Neuronal stem cell (in vitro differentiated cells): ENCODE data around the gene REG4.

Experiments
- DNase-seq: peaks from one replicate; pipeline ENCODE4 v3.0.0-alpha.2; 2013; ENCODE audit warnings: low spot score
- H2AFZ ChIP-seq: one replicate; pipeline ENCODE4 v1.6.1; 2013; ENCODE audit warnings: mild to moderate bottlenecking, low read length, inconsistent platforms
- H2AK5ac ChIP-seq: 2 replicates; pipeline ENCODE4 v1.6.1; 2013; ENCODE audit warnings: low read depth, mild to moderate bottlenecking, inconsistent platforms, low read length, moderate library complexity, mixed read lengths
- H2BK120ac ChIP-seq: 2 replicates; pipeline ENCODE4 v1.6.1; 2013; ENCODE audit warnings: low read depth, mild to moderate bottlenecking, inconsistent platforms, low read length, moderate library complexity, mixed read lengths
- H2BK12ac ChIP-seq: one replicate; pipeline ENCODE4 v1.6.1; 2013; ENCODE audit warnings: low read length, inconsistent platforms
- H2BK15ac ChIP-seq: 2 replicates; pipeline ENCODE4 v1.6.1; 2013; ENCODE audit warnings: mild to moderate bottlenecking, low read length, inconsistent platforms, mixed read lengths
- H2BK5ac ChIP-seq: one replicate; pipeline ENCODE4 v1.6.1; 2013; ENCODE audit warnings: inconsistent platforms, mild to moderate bottlenecking, low read length, moderate library complexity
- H3K14ac ChIP-seq: one replicate; pipeline ENCODE4 v1.6.1; 2013; ENCODE audit warnings: low read length, inconsistent platforms
- H3K18ac ChIP-seq: 2 replicates; pipeline ENCODE4 v1.6.1; 2013; ENCODE audit warnings: low read length, inconsistent platforms
- H3K23ac ChIP-seq: 2 replicates; pipeline ENCODE4 v1.6.1; 2013; ENCODE audit warnings: low read depth, mild to moderate bottlenecking, mixed read lengths, low read length, inconsistent platforms; ENCODE audit not compliant: poor library complexity
- H3K27ac ChIP-seq: replicated peaks from 3 replicates; pipeline ENCODE4 v1.5.1; 2013; ENCODE audit warnings: low read length, inconsistent platforms
- H3K27me3 ChIP-seq, 3 experiments: 2 replicates each; pipeline ENCODE4 v1.6.1; 2013; ENCODE audit warnings: low read length in 3 of 3, mild to moderate bottlenecking in 2 of 3, inconsistent platforms in 1 of 3, low read depth in 1 of 3, mixed read lengths in 1 of 3, moderate library complexity in 1 of 3; ENCODE audit not compliant: control insufficient read depth in 3 of 3, insufficient read depth in 3 of 3
- H3K36me3 ChIP-seq, 2 donors: replicated peaks in 1 of 2; 2 replicates each; pipeline ENCODE4 v1.6.1; 2013; ENCODE audit warnings: low read length in 2 of 2; ENCODE audit not compliant: control insufficient read depth in 2 of 2, insufficient read depth in 2 of 2
- H3K4ac ChIP-seq: 2 replicates; pipeline ENCODE4 v1.6.1; 2013; ENCODE audit warnings: inconsistent platforms, mild to moderate bottlenecking, low read length, moderate library complexity
- H3K4me1 ChIP-seq, 2 donors: 1 replicate in 1 of 2; 2 replicates in 1 of 2; pipeline ENCODE4 v1.6.1; 2013; ENCODE audit warnings: low read length in 2 of 2, low read depth in 1 of 2; ENCODE audit not compliant: control insufficient read depth in 2 of 2, insufficient read depth in 1 of 2
- H3K4me2 ChIP-seq: one replicate; pipeline ENCODE4 v1.6.1; 2013; ENCODE audit warnings: mild to moderate bottlenecking, low read length, inconsistent platforms; ENCODE audit not compliant: insufficient read depth, poor library complexity, severe bottlenecking
- H3K4me3 ChIP-seq, 2 donors: 2 replicates each; pipeline ENCODE4 v1.5.1; 2013; ENCODE audit warnings: low read length in 2 of 2, mild to moderate bottlenecking in 2 of 2, inconsistent platforms in 1 of 2, moderate library complexity in 1 of 2
- H3K79me1 ChIP-seq: one replicate; pipeline ENCODE4 v1.6.1; 2013; ENCODE audit warnings: low read depth, mild to moderate bottlenecking, inconsistent platforms, low read length, moderate library complexity
- H3K9ac ChIP-seq: one replicate; pipeline ENCODE4 v1.6.1; 2013; ENCODE audit warnings: mild to moderate bottlenecking, low read depth, low read length, inconsistent platforms; ENCODE audit not compliant: poor library complexity
- H3K9me3 ChIP-seq, 2 donors: replicated peaks in 1 of 2; 2 replicates each; pipeline versions ENCODE3 to v1.6.1; 2013; ENCODE audit warnings: low read length in 2 of 2, mild to moderate bottlenecking in 2 of 2, inconsistent platforms in 1 of 2, low read depth in 1 of 2, mixed read lengths in 1 of 2, moderate library complexity in 1 of 2; ENCODE audit not compliant: control insufficient read depth in 2 of 2, insufficient read depth in 1 of 2
- H4K8ac ChIP-seq: one replicate; pipeline ENCODE4 v1.6.1; 2013; ENCODE audit warnings: low read depth, mild to moderate bottlenecking, inconsistent platforms, low read length, moderate library complexity
- H4K91ac ChIP-seq: one replicate; pipeline ENCODE4 v1.6.1; 2013; ENCODE audit warnings: low read length, low read depth, mild to moderate bottlenecking, inconsistent platforms; ENCODE audit not compliant: poor library complexity
- WGBS, 2 donors: extraction: QIAGEN DNeasy Blood & Tissue Kit; methylation state at CpG; one replicate each; pipeline ENCODE4 v1.1.7; 2013; ENCODE audit warnings: missing lambda C conversion rate in 2 of 2, mixed read lengths in 1 of 2; ENCODE audit not compliant: insufficient read length in 2 of 2, insufficient replicate concordance in 1 of 2; ENCODE audit errors: extremely low coverage in 2 of 2; 5-methylcytosine and 5-hydroxymethylcytosine counted together

REG4 gene

GRCh38 chr1:119762953-119763352 lies 48.3 kb downstream of the REG4 start:
- H3K79me1 ChIP-seq: no peaks in the 10 kb centered on the region
- no peak overlapping the region for H3K18ac ChIP-seq
- no peak overlapping the region for H2BK12ac ChIP-seq
- no peak overlapping the region for H4K91ac ChIP-seq
- no peak overlapping the region for H3K23ac ChIP-seq
- no peak overlapping the region for H3K27ac ChIP-seq
- no peak overlapping the region for H3K4ac ChIP-seq
- no peak for DNase-seq
- no CpG with 5 or more reads among the region's 1 CpG for WGBS, 2 donors
- H2AFZ ChIP-seq: no peak overlapping the region
- H3K27me3 ChIP-seq: peaks cover 0 to 13% (median 0%) of the 10 kb centered on the region in 3 experiments
- no peak overlapping the region for H3K9ac ChIP-seq
- H2BK15ac ChIP-seq: no peak overlapping the region
- no peak overlapping the region for H2AK5ac ChIP-seq
- H2BK120ac ChIP-seq: no peak overlapping the region
- no peak overlapping the region for H2BK5ac ChIP-seq
- H3K36me3 ChIP-seq: no peaks in the 10 kb centered on the region
- H3K4me3 ChIP-seq: no peak overlapping the region
- no peak overlapping the region for H4K8ac ChIP-seq
- no peak overlapping the region for H3K14ac ChIP-seq
- H3K4me2 ChIP-seq: no peak overlapping the region
- peaks cover 0 to under 1% of the 10 kb centered on the region in 2 donors for H3K4me1 ChIP-seq
- peaks cover 0 to 3% of the 10 kb centered on the region in 2 donors for H3K9me3 ChIP-seq

DNA sequence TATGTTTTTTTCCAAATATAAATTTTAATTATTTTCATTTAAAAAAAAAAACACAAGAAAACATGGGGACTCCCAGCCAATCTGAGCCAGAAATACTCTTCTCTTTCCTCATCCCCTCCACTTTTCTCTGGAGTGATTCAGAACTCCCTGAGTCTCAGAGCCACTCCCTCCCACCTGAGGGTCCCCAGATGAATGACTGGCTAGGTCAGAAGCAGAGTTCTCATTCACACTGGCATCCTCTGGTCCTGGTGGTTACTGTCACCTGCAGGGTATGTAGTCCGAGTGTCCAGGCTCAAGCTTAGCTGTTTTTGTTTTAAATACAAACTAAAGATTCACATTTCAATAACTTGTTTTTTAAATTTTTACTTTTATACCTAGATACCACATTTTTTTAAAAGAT lies 48.9 kb downstream of the REG4 start:
- H4K91ac ChIP-seq: no peak overlapping the region
- no peak overlapping the region for H3K4me2 ChIP-seq
- no peaks in the 10 kb centered on the region for H3K79me1 ChIP-seq
- no peak overlapping the region for H3K4ac ChIP-seq
- H3K27ac ChIP-seq: no peak overlapping the region
- H2BK15ac ChIP-seq: no peak overlapping the region
- H2BK5ac ChIP-seq: no peak overlapping the region
- no peaks in the 10 kb centered on the region for H3K4me1 ChIP-seq
- no CpG with 5 or more reads among the region's 1 CpG for WGBS, 2 donors
- no peak overlapping the region for H2AFZ ChIP-seq
- no peak overlapping the region for H3K4me3 ChIP-seq
- H3K18ac ChIP-seq: no peak overlapping the region
- no peak overlapping the region for H2BK12ac ChIP-seq
- no peak for DNase-seq
- peaks cover 0 to 3% of the 10 kb centered on the region in 2 donors for H3K9me3 ChIP-seq
- H3K36me3 ChIP-seq: no peaks in the 10 kb centered on the region
- no peak overlapping the region for H3K14ac ChIP-seq
- no peak overlapping the region for H2AK5ac ChIP-seq
- H3K9ac ChIP-seq: no peak overlapping the region
- H3K23ac ChIP-seq: no peak overlapping the region
- H3K27me3 ChIP-seq: peaks cover 0 to 12% (median 0%) of the 10 kb centered on the region in 3 experiments
- H2BK120ac ChIP-seq: no peak overlapping the region
- no peak overlapping the region for H4K8ac ChIP-seq

DNA sequence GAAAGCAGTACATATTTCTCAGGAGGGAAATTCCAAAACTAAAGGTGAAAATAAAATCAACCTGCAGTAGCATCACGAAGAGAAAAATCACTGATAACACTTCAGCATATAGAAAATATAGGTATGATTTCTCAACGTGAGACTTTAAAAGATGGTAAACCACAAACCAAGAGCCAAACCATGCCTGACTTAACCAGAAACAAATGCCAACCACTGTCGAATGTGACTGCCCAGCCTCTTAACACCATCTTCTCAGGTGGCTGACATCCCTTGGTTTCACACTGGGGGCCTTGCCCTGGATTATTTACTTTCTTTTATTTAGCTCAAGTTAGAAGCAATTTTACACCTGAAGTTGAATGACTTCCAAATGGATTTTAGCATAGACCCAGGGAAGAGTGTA lies 52.7 kb downstream of the REG4 start:
- H4K91ac ChIP-seq: no peak overlapping the region
- H3K4me3 ChIP-seq: no peak overlapping the region
- H3K9ac ChIP-seq: no peak overlapping the region
- no peak overlapping the region for H3K27ac ChIP-seq
- no peak overlapping the region for H2AFZ ChIP-seq
- H3K4ac ChIP-seq: no peak overlapping the region
- H3K4me1 ChIP-seq: no peaks in the 10 kb centered on the region
- WGBS, 2 donors: no CpG with 5 or more reads among the region's 3 CpGs
- H3K23ac ChIP-seq: no peak overlapping the region
- no peaks in the 10 kb centered on the region for H3K9me3 ChIP-seq
- H4K8ac ChIP-seq: no peak overlapping the region
- no peak overlapping the region for H3K18ac ChIP-seq
- no peak overlapping the region for H2BK120ac ChIP-seq
- no peak overlapping the region for H3K4me2 ChIP-seq
- H3K27me3 ChIP-seq: peaks cover 0 to 9% (median 0%) of the 10 kb centered on the region in 3 experiments
- H2BK5ac ChIP-seq: no peak overlapping the region
- no peak for DNase-seq
- H3K14ac ChIP-seq: no peak overlapping the region
- H2BK15ac ChIP-seq: no peak overlapping the region
- no peak overlapping the region for H2AK5ac ChIP-seq
- H3K36me3 ChIP-seq: no peaks in the 10 kb centered on the region
- H2BK12ac ChIP-seq: no peak overlapping the region
- H3K79me1 ChIP-seq: no peaks in the 10 kb centered on the region

DNA sequence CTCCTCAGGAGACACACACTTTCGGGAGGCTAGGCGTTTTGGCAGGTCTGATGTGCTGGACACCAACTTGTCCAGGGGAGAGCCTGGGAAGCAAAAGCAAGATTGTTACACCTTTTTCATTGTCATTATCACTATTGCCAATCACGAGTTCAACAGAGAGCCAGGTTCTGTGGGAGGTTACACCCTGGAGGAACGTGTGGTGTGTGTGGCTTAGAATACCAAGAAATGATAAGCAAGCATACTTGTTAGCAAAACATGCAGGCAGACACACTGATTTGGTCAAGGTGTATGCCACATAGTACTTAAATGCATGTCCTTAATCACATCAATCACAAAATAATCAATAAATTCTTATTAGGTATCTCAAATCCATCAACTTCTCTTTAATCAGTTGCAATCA lies 58.7 kb downstream of the REG4 start:
- H4K8ac ChIP-seq: no peak overlapping the region
- H3K4me2 ChIP-seq: no peak overlapping the region
- H3K9ac ChIP-seq: no peak overlapping the region
- peaks cover 0 to 12% (median 0%) of the 10 kb centered on the region in 3 experiments for H3K27me3 ChIP-seq
- no peak overlapping the region for H2BK5ac ChIP-seq
- no CpG with 5 or more reads among the region's 4 CpGs for WGBS, 2 donors
- H3K4me3 ChIP-seq: no peak overlapping the region
- H3K18ac ChIP-seq: no peak overlapping the region
- DNase-seq: no peak
- H3K9me3 ChIP-seq: no peaks in the 10 kb centered on the region
- H2AK5ac ChIP-seq: no peak overlapping the region
- no peak overlapping the region for H2BK120ac ChIP-seq
- H3K4ac ChIP-seq: no peak overlapping the region
- H4K91ac ChIP-seq: no peak overlapping the region
- H2AFZ ChIP-seq: no peak overlapping the region
- H3K14ac ChIP-seq: no peak overlapping the region
- H3K79me1 ChIP-seq: no peaks in the 10 kb centered on the region
- no peak overlapping the region for H2BK15ac ChIP-seq
- H2BK12ac ChIP-seq: no peak overlapping the region
- H3K36me3 ChIP-seq: no peaks in the 10 kb centered on the region
- no peak overlapping the region for H3K27ac ChIP-seq
- no peak overlapping the region for H3K23ac ChIP-seq
- peaks cover 0 to 4% of the 10 kb centered on the region in 2 donors for H3K4me1 ChIP-seq
